Measurements from ENCODE around the gene STIMATE. TPM values are rescaled to one million over a fixed set of nuclear protein-coding genes. Genes with fewer than 3 reads are reported as not detected.

STIMATE gene
- polyA plus RNA-seq, 1 of the 3 experiments (the other 2 are of a cell fraction) = 9.3 TPM

GRCh38 chr3:52838561-52839267 lies 58.6 kb downstream of the STIMATE start:
- H3K4me2 ChIP-seq = no peak overlapping the region
- H3K27me3 ChIP-seq (ENCODE audit: insufficient read depth) = no peaks in the 10 kb centered on the region
- no peaks in the 10 kb centered on the region for H3K79me2 ChIP-seq (ENCODE audit: insufficient read depth)
- H3F3A ChIP-seq (replicated peaks; ENCODE audit: insufficient read depth) = no peaks in the 10 kb centered on the region
- TF ChIP-seq SMC3 (IDR thresholded peaks at IDR 0.05; ENCODE audit: low read depth, low read length) = no peak
- TF ChIP-seq EP300 (IDR thresholded peaks at IDR 0.05; ENCODE audit: borderline replicate concordance in 1 of 2, low read depth in 1 of 2, low read length in 1 of 2) = no peak
- TF ChIP-seq, protein P1, sequence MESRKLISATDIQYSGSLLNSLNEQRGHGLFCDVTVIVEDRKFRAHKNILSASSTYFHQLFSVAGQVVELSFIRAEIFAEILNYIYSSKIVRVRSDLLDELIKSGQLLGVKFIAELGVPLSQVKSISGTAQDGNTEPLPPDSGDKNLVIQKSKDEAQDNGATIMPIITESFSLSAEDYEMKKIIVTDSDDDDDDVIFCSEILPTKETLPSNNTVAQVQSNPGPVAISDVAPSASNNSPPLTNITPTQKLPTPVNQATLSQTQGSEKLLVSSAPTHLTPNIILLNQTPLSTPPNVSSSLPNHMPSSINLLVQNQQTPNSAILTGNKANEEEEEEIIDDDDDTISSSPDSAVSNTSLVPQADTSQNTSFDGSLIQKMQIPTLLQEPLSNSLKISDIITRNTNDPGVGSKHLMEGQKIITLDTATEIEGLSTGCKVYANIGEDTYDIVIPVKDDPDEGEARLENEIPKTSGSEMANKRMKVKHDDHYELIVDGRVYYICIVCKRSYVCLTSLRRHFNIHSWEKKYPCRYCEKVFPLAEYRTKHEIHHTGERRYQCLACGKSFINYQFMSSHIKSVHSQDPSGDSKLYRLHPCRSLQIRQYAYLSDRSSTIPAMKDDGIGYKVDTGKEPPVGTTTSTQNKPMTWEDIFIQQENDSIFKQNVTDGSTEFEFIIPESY (IDR thresholded peaks at IDR 0.05; ENCODE audit: borderline replicate concordance, low read depth) = no peak
- TF ChIP-seq SIN3A (IDR thresholded peaks at IDR 0.05; ENCODE audit: borderline replicate concordance, low read depth, low read length) = no peak
- TF ChIP-seq, protein P2, sequence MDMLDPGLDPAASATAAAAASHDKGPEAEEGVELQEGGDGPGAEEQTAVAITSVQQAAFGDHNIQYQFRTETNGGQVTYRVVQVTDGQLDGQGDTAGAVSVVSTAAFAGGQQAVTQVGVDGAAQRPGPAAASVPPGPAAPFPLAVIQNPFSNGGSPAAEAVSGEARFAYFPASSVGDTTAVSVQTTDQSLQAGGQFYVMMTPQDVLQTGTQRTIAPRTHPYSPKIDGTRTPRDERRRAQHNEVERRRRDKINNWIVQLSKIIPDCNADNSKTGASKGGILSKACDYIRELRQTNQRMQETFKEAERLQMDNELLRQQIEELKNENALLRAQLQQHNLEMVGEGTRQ (IDR thresholded peaks at IDR 0.05; ENCODE audit: borderline replicate concordance, low read depth, low read length) = no peak
- TF ChIP-seq TCF12 (IDR thresholded peaks at IDR 0.05) = no peak
- TF ChIP-seq MEF2A (IDR thresholded peaks at IDR 0.05; ENCODE audit: borderline replicate concordance, low read depth) = no peak
- no peak for TF ChIP-seq GABPA (IDR thresholded peaks at IDR 0.05; ENCODE audit: low read depth)
- H4K20me1 ChIP-seq (ENCODE audit: insufficient read depth) = no peaks in the 10 kb centered on the region
- no peak overlapping the region for H3K27ac ChIP-seq (ENCODE audit: low read depth in 2 of 2, low read length in 1 of 2)
- peaks cover 0 to 17% of the 10 kb centered on the region in 2 experiments for H3K36me3 ChIP-seq (replicated peaks in 1 of 2; ENCODE audit: control insufficient read depth in 1 of 2, insufficient read depth in 2 of 2, low read length in 1 of 2)
- no peak overlapping the region for H2AFZ ChIP-seq (ENCODE audit: low read depth)
- POLR2A ChIA-PET = no interaction called here
- no peaks in the 10 kb centered on the region for H3K4me1 ChIP-seq (ENCODE audit: control insufficient read depth in 1 of 2, insufficient read depth in 2 of 2, low read depth in 1 of 2, low read length in 1 of 2)
- no peaks in the 10 kb centered on the region for H3K9me2 ChIP-seq
- no peak overlapping the region for H3K9ac ChIP-seq
- CTCF ChIA-PET = interaction anchor here (1.4 to 2.5 kb wide), 3 partner anchors 12 to 20 kb away, joined by 3 to 10 read pairs (median 10); no protein-coding TSS in a partner anchor
- no peaks in the 10 kb centered on the region for H3K9me3 ChIP-seq
- 97% methylated on average over 5 of the region's 8 CpGs for WGBS (ENCODE audit: low lambda C conversion rate)
- DNase-seq = no peak
- H3K4me3 ChIP-seq (ENCODE audit: low read depth in 2 of 2, low read length in 1 of 2) = no peak overlapping the region

DNA sequence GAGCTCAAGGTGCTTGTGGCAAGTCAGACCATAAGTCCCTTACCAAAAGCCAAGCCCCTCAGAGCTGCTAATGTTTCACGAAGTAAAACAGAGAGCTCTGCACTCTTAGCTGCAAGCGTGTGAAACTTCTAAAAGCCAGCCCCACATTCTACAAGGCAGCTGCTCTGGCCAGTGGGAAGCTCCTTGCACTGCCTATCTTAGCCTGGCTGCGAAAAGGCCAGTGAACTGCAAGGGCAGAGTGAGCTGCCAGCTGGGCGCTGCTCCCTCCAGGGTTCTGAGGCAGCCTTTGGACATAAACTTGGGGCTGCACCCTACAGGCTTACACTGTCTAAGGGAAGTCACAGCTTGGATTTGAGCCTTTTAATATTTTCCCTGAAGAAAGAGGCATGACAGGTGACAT lies 60.4 kb downstream of the STIMATE start:
- Histone ChIP-seq H3K79me2 (ENCODE audit: insufficient read depth) (no peaks in the 10 kb centered on the region), H4K20me1 (ENCODE audit: insufficient read depth) (0 out of 2 replicates have a peak, but pooled peaks cover 3% of the 10 kb centered on the region), H3K36me3 (replicated peaks in 1 of 2; ENCODE audit: control insufficient read depth in 1 of 2, insufficient read depth in 2 of 2, low read length in 1 of 2) (peaks cover 0 to 5% of the 10 kb centered on the region in 2 experiments), H3K27me3 (ENCODE audit: insufficient read depth) (no peaks in the 10 kb centered on the region), H3K27ac (ENCODE audit: low read depth in 2 of 2, low read length in 1 of 2) (no peak overlapping the region), H3K9me2 (no peaks in the 10 kb centered on the region), H3F3A (replicated peaks; ENCODE audit: insufficient read depth) (no peaks in the 10 kb centered on the region), H3K9me3 (no peaks in the 10 kb centered on the region), H3K4me2 (no peak overlapping the region), H3K9ac (no peak overlapping the region), H3K4me1 (ENCODE audit: control insufficient read depth in 1 of 2, insufficient read depth in 2 of 2, low read depth in 1 of 2, low read length in 1 of 2) (peaks cover 0 to 3% of the 10 kb centered on the region in 2 experiments; a peak in 1 of 4 replicates), H3K4me3 (ENCODE audit: low read depth in 2 of 2, low read length in 1 of 2) (no peak overlapping the region), H2AFZ (ENCODE audit: low read depth) (no peak overlapping the region)
- POLR2A ChIA-PET = no interaction called here
- 95% methylated on average over 4 of the region's 4 CpGs for WGBS (ENCODE audit: low lambda C conversion rate)
- TF ChIP-seq, protein P3, sequence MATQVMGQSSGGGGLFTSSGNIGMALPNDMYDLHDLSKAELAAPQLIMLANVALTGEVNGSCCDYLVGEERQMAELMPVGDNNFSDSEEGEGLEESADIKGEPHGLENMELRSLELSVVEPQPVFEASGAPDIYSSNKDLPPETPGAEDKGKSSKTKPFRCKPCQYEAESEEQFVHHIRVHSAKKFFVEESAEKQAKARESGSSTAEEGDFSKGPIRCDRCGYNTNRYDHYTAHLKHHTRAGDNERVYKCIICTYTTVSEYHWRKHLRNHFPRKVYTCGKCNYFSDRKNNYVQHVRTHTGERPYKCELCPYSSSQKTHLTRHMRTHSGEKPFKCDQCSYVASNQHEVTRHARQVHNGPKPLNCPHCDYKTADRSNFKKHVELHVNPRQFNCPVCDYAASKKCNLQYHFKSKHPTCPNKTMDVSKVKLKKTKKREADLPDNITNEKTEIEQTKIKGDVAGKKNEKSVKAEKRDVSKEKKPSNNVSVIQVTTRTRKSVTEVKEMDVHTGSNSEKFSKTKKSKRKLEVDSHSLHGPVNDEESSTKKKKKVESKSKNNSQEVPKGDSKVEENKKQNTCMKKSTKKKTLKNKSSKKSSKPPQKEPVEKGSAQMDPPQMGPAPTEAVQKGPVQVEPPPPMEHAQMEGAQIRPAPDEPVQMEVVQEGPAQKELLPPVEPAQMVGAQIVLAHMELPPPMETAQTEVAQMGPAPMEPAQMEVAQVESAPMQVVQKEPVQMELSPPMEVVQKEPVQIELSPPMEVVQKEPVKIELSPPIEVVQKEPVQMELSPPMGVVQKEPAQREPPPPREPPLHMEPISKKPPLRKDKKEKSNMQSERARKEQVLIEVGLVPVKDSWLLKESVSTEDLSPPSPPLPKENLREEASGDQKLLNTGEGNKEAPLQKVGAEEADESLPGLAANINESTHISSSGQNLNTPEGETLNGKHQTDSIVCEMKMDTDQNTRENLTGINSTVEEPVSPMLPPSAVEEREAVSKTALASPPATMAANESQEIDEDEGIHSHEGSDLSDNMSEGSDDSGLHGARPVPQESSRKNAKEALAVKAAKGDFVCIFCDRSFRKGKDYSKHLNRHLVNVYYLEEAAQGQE (IDR thresholded peaks at IDR 0.05; ENCODE audit: low read depth, low read length) = no peak
- no peak for DNase-seq
- CTCF ChIA-PET = interaction anchor here (0.8 to 2.5 kb wide), 3 partner anchors 14 to 235 kb away, joined by 3 to 10 read pairs (median 4); no protein-coding TSS in a partner anchor
